Measurements from ENCODE around the gene ANAPC16. TPM values are rescaled to one million over a fixed set of nuclear protein-coding genes. Genes with fewer than 3 reads are reported as not detected.

ANAPC16 gene
- total and polyA plus RNA-seq, 2 of the 4 experiments (the other 2 are of a cell fraction) = 25.2 to 26.3 TPM

DNA sequence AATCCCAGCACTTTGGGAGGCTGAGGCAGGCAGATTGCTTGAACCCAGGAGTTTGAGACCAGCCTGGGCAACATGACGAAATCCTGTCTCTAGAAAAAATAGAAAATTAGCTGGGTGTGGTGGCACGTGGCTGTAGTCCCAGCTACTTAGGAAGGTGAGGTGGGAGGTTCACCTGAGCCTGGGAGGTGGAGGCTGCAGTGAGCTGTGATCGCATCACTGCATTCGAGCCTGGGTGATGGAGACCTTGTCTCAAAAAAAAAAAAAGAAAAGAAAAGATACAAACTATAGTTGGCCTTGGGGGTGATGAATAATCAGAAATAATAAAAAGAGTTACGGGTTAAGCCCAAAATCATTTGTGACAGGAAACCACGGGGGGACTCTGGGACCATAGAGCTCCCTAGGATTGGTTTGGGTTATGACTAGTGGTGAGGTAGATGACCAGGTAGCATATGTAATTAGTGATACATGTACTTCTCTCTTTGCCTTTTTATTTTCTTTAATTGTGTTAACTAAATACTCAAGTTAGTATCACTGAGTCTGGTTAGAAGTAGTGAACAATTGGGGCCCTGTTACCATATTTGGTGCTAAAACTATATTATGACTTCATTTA, 10.7 kb downstream of the ANAPC16 start:
- H3K4me1 ChIP-seq (ENCODE audit: control insufficient read depth, insufficient read depth, low read length) = peaks cover 3% of the 10 kb centered on the region; the same call in 1 of the 2 replicates
- TF ChIP-seq MAFK (IDR thresholded peaks at IDR 0.05; ENCODE audit: low read depth, low read length) (no peak), CHD1 (IDR thresholded peaks at IDR 0.05; ENCODE audit: low read depth, low read length) (no peak), POLR2A (IDR thresholded peaks at IDR 0.05; ENCODE audit: low read depth, low read length) (no peak), SMC3 (IDR thresholded peaks at IDR 0.05; ENCODE audit: low read depth, low read length) (no peak)
- peaks cover 14 to 20% of the 10 kb centered on the region in 2 experiments for H3K79me1 ChIP-seq (ENCODE audit: low read depth in 1 of 2, low read length in 2 of 2)
- dilution Hi-C loops (cut with HindIII; ENCODE audit: low sequenced_read_pairs, unreplicated experiment) (no loop called here), intact Hi-C loops (cut with micrococcal nuclease) (no loop called here), in situ Hi-C loops (cut with MboI; ENCODE audit: low sequenced_read_pairs) (no loop called here)
- WGBS, 2 experiments (ENCODE audit: extremely low coverage in 2 of 2, insufficient read length in 1 of 2) = 97% methylated on average over 5 of the region's 6 CpGs; no CpG with 5 or more reads in 1 of the 2 experiments
- no peak overlapping the region for H2AK5ac ChIP-seq (ENCODE audit: low read depth, low read length)
- peaks cover 9% of the 10 kb centered on the region for H3K36me3 ChIP-seq (ENCODE audit: control insufficient read depth, insufficient read depth, low read length)
- H3K9ac ChIP-seq (ENCODE audit: low read depth, low read length) = no peak overlapping the region
- H3K4me2 ChIP-seq (ENCODE audit: low read depth, low read length) = no peak overlapping the region
- H3K4ac ChIP-seq (ENCODE audit: low read depth, low read length) = no peak overlapping the region
- H3K4me3 ChIP-seq (ENCODE audit: insufficient read depth, low read depth, low read length) = no peak overlapping the region
- H3K14ac ChIP-seq (replicated peaks; ENCODE audit: low read depth, low read length) = no peak overlapping the region
- H4K5ac ChIP-seq (ENCODE audit: low read depth, low read length) = no peak overlapping the region
- no peaks in the 10 kb centered on the region for H3K9me3 ChIP-seq (ENCODE audit: control insufficient read depth, insufficient read depth, low read length)
- H3K9me1 ChIP-seq (ENCODE audit: insufficient read depth, low read length) = 0 out of 2 replicates have a peak, but pooled peaks cover 7% of the 10 kb centered on the region
- ChIA-PET POLR2A (ENCODE audit: unreplicated experiment) (no interaction called here), CTCF (no interaction called here)
- no peak overlapping the region for H2BK120ac ChIP-seq (ENCODE audit: low read depth, low read length)
- no peaks in the 10 kb centered on the region for H4K20me1 ChIP-seq (ENCODE audit: insufficient read depth, low read length)
- no peak overlapping the region for H3K27ac ChIP-seq (ENCODE audit: insufficient read depth, low read length)
- DNase-seq (no peak), ATAC-seq (ENCODE audit: low read depth) (no peak)
- H2BK5ac ChIP-seq (ENCODE audit: low read depth, low read length, poor library complexity, severe bottlenecking) = no peak overlapping the region
- H2AK9ac ChIP-seq (replicated peaks; ENCODE audit: low read depth, low read length, poor library complexity) = no peak overlapping the region
- no peak overlapping the region for H3K56ac ChIP-seq (ENCODE audit: extremely low read depth, insufficient read depth, low read length)
- H2AFZ ChIP-seq (replicated peaks; ENCODE audit: low read length, poor library complexity) = no peak overlapping the region
- no TSS peak for BruUV-seq (replicated peaks)
- no peak overlapping the region for H3K18ac ChIP-seq (ENCODE audit: low read depth, low read length)
- H4K91ac ChIP-seq (ENCODE audit: insufficient read depth, low read depth, low read length) = no peak overlapping the region
- no peak overlapping the region for H4K8ac ChIP-seq (ENCODE audit: low read depth in 2 of 2, low read length in 2 of 2)
- no peak overlapping the region for H2BK20ac ChIP-seq (ENCODE audit: low read depth, low read length)
- no peak overlapping the region for H3K23ac ChIP-seq (ENCODE audit: low read depth, low read length)
- no peak overlapping the region for H2BK15ac ChIP-seq (ENCODE audit: low read depth, low read length)
- H3K27me3 ChIP-seq (ENCODE audit: control insufficient read depth, insufficient read depth, low read length) = no peaks in the 10 kb centered on the region
